VCaP (cell line): ENCODE data around the gene GLP2R.

Experiments
- H3K27ac ChIP-seq: fragments of 450-650 bp; 2 replicates; pipeline ENCODE4 v1.5.1; 2017
- CTCF ChIP-seq: fragments of 450-650 bp; conservative IDR thresholded peaks from 2 replicates; pipeline ENCODE4 v1.5.1; 2017; ENCODE audit warnings: mild to moderate bottlenecking, moderate library complexity

The GLP2R gene

GRCh38 chr17:9907131-9907530, 81.4 kb downstream of the GLP2R start:
- no peak overlapping the region for H3K27ac ChIP-seq
- no peak for TF ChIP-seq CTCF

GRCh38 chr17:9907883-9908648, 82.3 kb downstream of the GLP2R start:
- no peak for TF ChIP-seq CTCF
- no peak overlapping the region for H3K27ac ChIP-seq

GRCh38 chr17:9908649-9909042, 82.9 kb downstream of the GLP2R start:
- no peak overlapping the region for H3K27ac ChIP-seq
- no peak for TF ChIP-seq CTCF

GRCh38 chr17:9911089-9911488, 85.4 kb downstream of the GLP2R start:
- no peak for TF ChIP-seq CTCF
- H3K27ac ChIP-seq, result no peak overlapping the region

- no peak for TF ChIP-seq CTCF
- no peak overlapping the region for H3K27ac ChIP-seq
Observed at GRCh38 chr17:9912121-9913099, 86.7 kb downstream of the GLP2R start.

- no peak overlapping the region for H3K27ac ChIP-seq
- no peak for TF ChIP-seq CTCF
Observed at GRCh38 chr17:9913476-9913875, 87.8 kb downstream of the GLP2R start.

- H3K27ac ChIP-seq, result no peak overlapping the region
- no peak for TF ChIP-seq CTCF
Observed at GRCh38 chr17:9916108-9916507, 90.4 kb downstream of the GLP2R start.
